ENCODE results near the gene RNF214.
"Not testable (repeated sequence)": the region's sequence is repeated elsewhere in the genome, so short reads cannot be mapped to it uniquely, and the experiment has no call there.

The RNF214 gene

DNA sequence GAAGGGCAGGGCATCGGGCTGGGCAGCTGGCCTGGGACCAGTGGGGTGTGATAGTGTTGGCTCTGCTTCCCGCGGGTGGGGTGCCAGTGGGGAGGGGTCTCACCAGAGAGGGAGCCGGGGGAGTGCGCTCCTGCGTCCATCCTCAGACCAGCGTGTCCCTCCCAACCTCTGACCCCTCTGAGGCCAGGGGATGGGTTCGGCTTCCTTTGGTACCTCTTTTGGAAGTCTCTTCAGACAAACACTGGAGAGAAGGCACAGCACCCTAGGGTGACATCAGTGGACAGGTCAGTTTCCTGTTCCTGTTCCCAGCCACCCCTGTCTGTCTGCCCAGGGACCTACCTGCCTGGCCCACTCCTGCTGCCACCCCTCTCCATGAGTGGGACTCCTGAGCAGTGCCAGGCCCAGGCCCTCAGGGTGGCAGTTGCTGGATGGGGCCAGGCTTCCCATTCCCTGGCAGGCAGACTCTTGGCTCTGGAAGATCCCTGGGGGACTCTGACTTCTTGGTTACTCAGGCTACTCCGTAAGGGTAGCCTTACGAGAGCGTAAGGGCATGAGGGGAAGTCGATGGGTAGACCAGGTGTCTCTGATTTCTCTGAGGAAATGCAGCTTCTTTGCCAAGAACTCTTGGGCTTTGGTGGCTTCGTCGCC lies 30.7 kb upstream of the RNF214 start:
- no peak for TF ChIP-seq ZNF274 (IDR thresholded peaks at IDR 0.05; ENCODE audit: low read depth, low read length)
- H3K4me3 ChIP-seq (ENCODE audit: low read length): no peak overlapping the region

DNA sequence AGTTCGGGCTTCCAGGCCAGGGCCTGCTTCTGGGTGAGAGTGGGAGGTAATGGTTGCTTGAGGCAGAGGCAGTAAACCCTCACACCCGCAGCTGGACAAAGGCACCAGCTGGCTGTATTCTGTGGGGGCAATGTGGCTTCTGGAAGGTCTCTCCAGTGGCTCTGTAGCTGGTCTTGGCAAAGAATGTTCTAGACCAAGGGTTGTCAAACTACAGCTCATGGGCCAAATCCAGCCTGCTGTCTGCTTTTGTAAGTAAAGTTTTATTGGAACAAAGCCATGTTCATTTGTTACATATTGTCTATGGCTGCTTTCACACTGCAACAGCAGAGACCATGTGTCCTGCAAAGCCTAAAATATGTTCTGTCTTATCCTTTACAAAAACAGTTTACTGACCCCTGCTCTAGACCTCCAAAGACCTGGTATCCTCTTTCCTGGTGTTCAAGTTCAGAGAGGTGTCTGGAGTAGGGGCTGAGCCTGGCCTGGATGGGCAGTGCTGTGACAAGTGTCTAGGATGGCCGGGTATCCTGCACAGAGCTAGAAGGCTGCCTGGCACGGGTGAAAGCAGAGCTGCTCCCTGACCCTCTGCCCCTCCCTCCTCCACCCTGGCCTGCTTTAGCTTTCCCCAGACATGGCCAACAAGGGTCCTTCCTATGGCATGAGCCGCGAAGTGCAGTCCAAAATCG lies 29.9 kb upstream of the RNF214 start:
- no peak for TF ChIP-seq ZNF274 (IDR thresholded peaks at IDR 0.05; ENCODE audit: low read depth, low read length)
- no peak overlapping the region for H3K4me3 ChIP-seq (ENCODE audit: low read length)

DNA sequence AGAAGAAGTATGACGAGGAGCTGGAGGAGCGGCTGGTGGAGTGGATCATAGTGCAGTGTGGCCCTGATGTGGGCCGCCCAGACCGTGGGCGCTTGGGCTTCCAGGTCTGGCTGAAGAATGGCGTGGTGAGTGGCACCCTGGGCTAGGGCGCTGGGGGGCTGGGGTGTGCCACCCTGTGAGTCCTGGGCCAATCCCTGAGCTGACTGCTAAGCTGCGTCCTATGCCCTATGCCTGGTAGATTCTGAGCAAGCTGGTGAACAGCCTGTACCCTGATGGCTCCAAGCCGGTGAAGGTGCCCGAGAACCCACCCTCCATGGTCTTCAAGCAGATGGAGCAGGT lies 29.4 kb upstream of the RNF214 start:
- no peak overlapping the region for H3K4me3 ChIP-seq (ENCODE audit: low read length)
- TF ChIP-seq ZNF274 (IDR thresholded peaks at IDR 0.05; ENCODE audit: low read depth, low read length): no peak

DNA sequence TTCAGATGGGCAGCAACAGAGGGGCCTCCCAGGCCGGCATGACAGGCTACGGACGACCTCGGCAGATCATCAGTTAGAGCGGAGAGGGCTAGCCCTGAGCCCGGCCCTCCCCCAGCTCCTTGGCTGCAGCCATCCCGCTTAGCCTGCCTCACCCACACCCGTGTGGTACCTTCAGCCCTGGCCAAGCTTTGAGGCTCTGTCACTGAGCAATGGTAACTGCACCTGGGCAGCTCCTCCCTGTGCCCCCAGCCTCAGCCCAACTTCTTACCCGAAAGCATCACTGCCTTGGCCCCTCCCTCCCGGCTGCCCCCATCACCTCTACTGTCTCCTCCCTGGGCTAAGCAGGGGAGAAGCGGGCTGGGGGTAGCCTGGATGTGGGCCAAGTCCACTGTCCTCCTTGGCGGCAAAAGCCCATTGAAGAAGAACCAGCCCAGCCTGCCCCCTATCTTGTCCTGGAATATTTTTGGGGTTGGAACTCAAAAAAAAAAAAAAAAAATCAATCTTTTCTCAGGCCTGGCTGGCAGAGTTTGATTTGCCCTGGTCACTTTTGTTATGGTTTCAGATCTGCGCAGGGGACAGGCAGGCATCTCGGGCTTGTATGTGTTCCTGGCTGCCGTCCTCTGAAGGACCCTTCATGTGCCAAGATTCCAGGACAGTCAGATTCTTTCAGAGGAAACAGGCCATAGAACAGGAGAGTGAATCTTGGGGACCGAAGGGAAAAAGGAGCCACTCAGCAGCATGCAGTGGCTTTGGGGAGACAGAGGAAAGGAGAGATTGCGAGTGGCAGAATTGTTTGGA lies 28.0 kb upstream of the RNF214 start:
- no peak for TF ChIP-seq ZNF274 (IDR thresholded peaks at IDR 0.05; ENCODE audit: low read depth, low read length)
- H3K4me3 ChIP-seq (ENCODE audit: low read length): no peak overlapping the region

DNA sequence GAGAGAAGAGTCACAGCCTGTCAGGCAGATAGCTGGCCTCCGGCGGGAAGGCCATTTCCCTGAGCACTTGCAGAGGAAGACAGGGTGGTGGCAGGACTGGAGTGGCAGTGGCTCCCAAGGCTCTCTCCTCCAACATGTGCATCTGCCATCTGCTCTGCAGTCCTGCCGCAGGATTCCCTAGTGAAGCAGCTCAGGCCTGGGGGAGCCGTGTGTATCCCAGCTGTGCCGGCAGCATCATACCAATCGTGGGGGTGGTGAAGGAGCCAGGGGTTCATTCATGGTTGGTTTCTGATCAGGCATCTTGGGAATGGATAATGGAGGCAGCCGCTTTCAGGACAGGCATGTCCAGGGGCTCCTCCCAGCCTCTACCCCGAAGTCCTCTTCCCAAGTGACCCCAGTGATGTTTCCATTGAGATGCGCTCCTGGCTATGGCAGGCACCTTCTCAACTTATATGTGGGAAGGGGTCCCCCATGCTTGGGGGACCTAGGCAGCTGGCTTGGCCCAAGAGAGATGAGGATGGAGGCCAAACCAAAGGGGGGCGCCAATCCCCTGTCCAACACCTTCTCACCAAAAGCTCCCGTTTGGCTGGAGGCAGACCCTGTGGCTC lies 27.2 kb upstream of the RNF214 start:
- no peak overlapping the region for H3K4me3 ChIP-seq (ENCODE audit: low read length)
- TF ChIP-seq ZNF274 (IDR thresholded peaks at IDR 0.05; ENCODE audit: low read depth, low read length): no peak

DNA sequence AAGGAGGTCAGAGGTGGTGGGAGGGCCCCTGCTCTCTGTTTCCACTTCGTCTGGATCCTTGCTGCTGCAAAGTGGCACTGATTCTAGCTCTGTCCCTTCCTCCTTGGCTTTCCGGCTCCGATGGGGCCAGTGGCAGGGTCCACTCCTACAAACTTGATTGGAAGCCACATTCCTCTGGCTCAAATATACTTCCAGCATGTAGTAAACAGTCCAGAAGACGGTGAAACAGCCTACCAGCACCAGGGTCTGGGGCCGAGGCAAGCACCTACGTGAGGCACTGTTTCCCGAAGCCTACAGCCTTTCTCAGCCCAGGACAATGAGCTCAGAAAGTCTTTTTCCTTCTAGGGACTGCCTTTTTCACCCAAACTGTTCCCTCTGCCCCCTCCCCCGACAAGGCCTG lies 26.4 kb upstream of the RNF214 start:
- not testable (repeated sequence) for H3K4me3 ChIP-seq (ENCODE audit: low read length)

DNA sequence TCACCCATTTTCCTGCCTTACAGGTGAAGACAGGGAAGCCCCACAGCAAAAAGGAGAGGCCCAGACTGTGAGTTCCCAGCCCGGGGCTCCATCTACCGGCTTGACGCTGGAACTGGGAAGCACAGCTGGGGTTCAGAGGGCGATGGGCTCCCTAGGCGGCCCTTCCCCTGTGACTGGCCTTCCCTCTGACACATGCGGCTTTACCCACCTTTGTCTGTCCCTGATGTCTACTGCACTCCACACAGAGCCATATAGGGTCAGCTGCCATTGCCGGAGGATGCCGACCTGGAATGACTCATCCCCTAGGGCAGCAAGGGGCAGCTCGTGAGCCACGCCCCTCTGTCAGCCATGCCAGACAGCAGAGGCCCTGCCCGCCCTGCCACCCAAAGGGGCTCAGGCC lies 25.6 kb upstream of the RNF214 start:
- H3K4me3 ChIP-seq (ENCODE audit: low read length): not testable (repeated sequence)

DNA sequence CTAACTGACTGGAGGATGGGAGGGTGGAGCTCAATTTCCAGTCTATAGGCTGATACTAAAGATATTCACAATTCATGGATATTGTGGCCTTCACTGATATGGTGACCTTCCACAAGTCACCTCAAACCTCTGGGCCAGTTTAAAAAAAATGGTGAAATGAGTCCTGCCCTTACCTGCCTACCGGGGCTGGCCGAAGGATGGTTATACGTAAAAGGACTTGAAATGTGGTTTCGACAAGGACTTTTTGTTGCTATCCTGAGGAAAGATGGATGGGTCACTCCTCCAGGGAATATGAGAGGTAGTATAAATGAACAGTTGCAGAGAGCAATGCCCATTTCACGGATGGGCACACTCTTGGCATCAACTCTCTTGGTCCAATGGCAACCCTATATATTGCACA lies 25.0 kb upstream of the RNF214 start:
- H3K4me3 ChIP-seq (ENCODE audit: low read length): not testable (repeated sequence)

DNA sequence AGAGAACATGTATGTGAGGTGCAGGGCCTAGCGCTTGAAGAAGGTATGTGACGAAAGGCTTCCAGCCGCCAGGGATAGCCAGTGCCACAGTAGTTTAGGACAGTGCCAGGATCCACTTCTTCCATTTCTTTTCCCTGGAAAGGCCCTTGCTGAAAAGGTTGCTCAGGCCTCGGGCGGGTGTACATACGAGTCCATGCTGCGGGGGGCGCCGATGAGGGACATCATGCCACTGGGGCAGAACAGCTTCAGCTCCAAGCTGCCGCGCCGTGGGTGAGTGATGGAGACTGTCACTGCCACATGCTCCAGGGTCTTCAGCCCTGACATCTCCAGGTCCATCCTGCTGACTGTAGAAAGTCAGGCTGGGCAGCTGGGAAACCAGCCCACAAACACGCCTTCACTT lies 23.8 kb upstream of the RNF214 start:
- H3K4me3 ChIP-seq (ENCODE audit: low read length): not testable (repeated sequence)

DNA sequence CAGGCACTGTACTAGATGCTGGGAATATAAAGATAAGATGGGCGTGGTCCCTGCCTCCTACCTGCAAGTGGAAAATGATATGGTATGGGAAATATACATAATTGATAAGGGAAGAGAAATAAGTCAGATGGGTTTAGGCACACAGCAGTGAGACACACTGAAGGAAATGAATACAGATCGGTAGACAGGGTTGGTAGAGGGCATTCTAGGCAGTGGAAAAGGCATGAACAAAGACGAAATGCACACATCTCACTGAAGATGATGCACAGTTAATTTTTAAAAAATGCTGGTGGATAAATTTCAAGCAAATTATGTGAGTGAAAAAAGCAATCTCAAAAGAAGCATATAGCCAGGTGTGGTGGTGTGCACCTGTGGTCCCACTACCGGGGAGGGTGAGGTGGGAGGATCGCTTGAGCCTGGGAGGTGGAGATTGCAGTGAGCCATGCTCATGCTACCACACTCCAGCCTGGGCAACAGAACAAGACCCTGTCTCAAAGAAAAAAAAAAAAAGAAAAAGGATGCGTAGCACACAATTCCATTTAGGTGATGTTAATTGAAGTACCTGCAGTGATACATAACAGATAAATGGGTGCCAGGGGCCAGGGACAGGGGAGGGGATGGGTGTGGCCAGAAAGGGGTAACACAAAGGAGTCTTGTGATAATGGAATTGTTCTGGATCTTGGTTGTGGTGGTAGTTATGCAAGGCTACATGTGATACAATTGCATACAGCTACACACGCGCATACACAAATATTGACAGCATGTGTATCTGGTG lies 22.9 kb upstream of the RNF214 start:
- H3K4me3 ChIP-seq (ENCODE audit: low read length): not testable (repeated sequence)

DNA sequence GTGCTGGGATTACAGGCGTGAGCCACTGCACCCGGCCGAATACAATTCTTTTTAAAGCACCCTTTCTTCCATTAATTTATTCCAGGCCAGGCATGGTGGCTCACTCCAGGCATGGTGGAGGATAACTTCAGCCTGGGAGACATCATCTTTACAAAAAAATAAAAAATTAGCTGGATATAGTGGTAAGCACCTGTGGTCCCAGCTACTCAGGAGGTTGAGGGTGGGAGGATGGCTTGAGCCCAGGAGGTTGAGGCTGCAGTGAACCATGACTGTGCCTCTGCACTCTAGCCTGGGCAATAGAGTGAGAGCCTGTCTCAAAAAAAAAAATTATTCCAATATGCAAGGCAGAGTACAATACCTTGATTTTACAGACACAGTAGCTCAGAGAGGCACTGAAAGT lies 21.9 kb upstream of the RNF214 start:
- H3K4me3 ChIP-seq (ENCODE audit: low read length): no peak overlapping the region
- TF ChIP-seq ZNF274 (IDR thresholded peaks at IDR 0.05; ENCODE audit: low read depth, low read length): no peak

DNA sequence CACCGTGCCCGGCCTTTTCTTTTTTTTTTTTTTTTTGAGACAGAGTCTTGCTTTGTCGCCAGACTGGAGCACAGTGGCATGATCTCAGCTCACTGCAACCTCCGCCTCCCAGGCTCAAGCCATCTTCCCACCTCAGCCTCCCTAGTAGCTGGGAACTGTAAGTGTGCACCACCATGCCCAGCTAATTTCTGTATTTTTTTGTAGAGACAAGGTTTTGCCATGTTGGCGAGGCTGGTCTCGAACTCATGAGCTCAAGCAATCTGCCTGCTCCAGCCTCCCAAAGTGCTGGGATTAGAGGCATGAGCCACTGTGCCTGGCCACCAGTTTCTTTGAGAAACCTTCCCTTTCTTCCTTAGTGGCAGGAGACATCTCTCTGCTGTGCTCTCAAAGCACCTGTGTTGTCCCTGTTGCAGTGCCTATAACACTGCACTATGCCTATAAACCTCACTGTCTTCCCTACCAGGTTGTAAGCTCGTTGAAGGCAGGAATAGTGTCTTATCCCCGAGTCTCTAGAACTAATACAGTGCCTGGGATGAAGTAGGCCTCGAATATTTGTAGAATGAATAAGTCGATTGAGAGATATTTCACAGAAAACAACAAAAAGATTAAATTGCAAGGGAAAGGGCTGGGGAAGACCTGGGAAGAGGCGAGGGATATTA lies 19.6 kb upstream of the RNF214 start:
- TF ChIP-seq ZNF274 (IDR thresholded peaks at IDR 0.05; ENCODE audit: low read depth, low read length): no peak
- no peak overlapping the region for H3K4me3 ChIP-seq (ENCODE audit: low read length)

DNA sequence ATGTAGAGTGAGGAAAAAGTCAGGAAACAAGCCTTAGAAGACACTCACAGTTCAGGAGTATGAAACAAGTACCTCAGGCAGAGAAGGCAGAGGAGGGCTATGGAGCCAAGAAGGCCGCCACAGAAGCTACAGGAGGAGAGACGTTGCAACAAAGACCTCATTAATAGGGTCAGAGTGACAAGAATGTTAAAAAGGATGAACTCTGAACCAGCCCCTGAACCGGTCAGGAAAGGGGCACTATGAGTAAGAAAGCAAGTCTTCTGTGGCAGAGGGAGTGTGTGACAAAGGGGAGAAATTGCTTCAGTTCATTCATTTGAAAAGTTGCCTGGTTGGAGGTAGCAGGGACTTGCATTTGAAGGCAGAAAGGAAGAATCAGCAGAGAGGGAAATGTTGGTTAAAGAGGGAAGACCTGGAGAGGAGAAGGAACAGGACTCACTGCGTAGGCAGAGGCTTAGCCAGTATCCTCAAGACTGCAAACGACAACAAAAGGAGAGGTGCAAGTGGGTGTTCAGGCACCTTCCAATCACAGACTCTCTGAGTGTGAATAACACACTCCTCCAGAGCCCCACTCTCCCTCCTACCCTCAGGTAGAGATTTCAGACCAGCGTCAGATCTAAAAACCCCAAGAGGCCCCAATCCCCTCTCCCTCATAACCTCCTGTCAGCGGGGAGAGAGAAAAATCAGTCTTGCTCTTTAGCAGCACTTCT lies 17.9 kb upstream of the RNF214 start:
- no peak for TF ChIP-seq ZNF274 (IDR thresholded peaks at IDR 0.05; ENCODE audit: low read depth, low read length)
- H3K4me3 ChIP-seq (ENCODE audit: low read length): no peak overlapping the region

Measured in GM08714 (cell line).